GM21515 (cell line): ENCODE data around the gene SPATA20.

ENCODE experiments used
- ATAC-seq: cut with Tn5 transposase; IDR thresholded peaks from one replicate; pipeline ENCODE4 v1.9.1; 2021; ENCODE audit not compliant: unreplicated experiment

The SPATA20 gene

DNA sequence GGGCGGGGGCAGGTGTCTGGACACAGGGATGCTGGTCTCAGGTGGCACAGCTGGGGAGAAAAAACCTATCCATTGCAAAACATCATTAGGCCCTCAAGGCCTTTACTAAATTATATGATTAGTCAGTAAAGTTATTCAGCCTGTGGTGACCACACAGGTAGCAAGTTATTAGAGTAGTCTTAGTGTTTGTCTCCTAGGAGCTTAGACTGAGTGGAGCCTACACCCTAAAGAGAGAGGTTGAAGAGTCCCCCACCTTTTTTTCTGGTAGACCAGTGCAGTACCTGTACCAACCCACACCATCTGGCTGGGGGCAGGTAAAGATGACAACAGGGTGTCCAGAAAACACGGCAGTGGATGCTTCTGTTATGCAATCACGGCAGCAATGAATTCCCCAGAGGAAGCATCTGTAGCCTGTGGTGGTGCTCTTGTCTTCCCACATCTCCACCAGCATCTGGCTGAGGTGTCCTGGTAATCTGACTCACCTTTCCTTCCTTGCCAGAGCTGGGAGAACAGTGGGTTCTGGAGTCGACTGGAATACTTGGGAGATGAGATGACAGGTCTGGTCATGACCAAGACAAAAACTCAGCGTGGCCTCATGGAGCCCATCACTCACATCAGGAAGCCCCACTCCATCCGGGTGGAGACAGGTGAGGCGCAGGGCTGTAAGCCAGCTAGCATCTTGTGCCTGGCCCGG lies 27.7 kb upstream of the SPATA20 start:
- ATAC-seq: no peak

DNA sequence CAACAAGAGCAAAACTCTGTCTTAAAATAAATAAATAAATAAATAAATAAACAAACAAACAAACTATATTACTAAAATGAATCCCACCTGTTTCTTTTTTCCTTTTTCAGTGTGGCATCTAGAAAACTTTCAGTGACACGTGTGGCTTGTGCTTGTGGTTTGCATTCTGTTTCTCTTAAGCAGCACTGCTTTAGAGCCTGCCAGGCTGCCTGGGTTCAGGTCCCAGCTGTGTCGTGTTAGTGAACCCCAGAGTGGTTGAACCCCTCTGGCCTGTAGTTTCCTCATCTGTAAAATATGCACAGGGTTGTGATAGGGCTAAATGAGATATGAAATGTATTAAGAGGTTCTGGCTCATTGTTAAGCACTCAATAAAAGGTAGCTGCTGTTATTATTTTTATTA lies 26.5 kb upstream of the SPATA20 start:
- no peak for ATAC-seq

DNA sequence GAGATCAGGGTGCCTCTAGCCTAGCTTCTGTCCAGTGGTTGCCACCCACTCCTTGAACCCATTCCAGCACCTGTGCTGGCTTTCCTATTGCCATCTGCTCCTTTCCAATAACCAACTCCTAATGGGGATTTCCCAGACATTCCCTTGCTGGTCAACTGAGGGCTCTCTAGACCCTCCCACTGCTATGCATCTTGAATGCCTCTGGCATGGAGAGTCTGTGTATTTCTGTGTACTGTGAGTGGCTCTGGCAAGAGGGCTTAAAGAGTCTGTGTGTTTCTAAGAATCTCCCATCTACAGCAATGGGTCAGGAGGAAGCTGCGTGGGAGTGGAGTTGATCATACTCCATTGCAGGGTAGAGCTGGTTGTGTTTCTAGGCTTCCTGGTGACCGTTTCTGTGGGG lies 25.5 kb upstream of the SPATA20 start:
- ATAC-seq: no peak

DNA sequence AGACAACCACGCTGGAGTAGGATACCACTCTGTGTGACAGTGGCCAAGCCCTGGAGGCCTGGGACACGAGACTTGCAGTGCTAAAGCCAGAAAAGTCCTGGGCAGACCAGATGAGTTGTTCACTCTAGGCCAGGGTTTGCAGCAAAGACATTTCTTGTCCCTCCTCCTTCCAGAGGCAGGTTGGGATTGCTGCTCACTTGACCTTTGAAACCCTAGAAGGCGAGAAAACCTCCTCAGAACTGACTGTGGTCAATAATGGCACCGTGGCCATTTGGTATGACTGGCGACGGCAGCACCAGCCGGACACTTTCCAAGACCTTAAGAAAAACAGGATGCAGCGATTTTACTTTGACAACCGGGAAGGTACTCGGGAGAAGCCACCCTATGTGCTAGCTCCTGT lies 24.2 kb upstream of the SPATA20 start:
- no peak for ATAC-seq

DNA sequence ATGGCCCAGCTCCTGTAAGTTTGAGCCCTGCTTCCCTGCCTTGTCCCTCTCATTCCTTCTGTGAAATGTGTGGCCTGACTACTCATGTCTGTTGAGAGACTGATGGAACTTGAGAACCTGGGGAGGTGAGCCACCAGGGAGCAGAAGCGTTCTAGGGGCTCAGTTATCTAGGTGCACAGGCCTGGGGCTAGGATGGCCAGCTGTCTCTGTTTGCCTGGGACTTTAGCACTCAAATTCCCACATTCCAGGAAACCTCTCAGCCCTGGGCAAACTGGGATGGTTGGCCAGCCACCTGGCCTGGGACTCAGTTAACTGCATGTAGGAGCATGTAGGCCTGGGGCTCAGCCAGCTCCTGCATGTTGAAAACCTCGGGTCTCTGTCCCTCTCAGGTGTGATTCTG lies 23.8 kb upstream of the SPATA20 start:
- no peak for ATAC-seq

DNA sequence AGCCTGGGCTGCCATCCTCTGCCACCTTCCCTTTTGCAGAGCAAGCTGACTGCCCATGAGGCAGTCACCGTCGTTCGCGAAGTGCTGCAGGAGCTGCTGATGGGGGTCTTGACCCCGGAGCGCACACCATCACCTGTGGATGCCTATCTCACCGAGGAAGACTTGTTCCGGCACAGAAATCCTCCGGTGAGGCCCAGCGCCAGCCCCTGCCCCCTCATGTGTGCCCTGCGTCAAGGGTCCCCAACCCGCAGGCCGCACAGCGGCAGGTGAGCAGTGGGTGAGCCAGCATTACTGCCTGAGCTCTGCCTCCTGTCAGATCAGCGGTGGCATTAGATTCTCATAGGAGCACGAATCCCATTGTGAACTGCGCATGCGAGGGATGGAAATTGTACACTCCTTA lies 22.1 kb upstream of the SPATA20 start:
- ATAC-seq: no peak

DNA sequence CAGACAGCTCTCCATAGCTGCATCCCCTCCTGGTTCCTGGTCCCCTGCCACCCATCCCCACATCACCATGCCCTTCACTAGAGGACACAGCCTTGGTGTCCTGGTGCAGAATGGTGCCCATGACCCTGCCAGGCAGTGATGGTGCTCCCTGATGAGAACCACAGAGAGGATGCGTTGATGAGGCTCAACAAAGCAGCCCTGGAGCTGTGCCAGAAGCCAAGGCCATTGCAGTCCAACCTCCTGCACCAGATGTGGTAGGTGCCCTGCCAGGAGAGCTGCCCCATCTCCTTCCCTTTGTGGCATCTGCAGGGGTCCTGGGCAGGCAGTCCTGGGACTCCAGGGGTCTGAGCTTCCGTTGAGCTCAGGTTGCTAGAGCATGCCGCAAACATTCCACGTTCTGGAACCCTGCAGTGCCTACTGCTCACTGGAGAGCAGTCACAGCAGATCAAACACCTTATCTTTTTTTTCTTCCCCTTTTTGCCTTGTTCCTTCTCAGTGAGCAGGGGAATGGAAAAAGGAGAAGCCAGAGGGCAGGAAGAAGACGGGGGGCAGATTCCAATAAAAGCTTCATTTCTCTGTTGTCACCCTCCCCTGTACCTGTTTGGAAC lies 19.7 kb upstream of the SPATA20 start:
- no peak for ATAC-seq

DNA sequence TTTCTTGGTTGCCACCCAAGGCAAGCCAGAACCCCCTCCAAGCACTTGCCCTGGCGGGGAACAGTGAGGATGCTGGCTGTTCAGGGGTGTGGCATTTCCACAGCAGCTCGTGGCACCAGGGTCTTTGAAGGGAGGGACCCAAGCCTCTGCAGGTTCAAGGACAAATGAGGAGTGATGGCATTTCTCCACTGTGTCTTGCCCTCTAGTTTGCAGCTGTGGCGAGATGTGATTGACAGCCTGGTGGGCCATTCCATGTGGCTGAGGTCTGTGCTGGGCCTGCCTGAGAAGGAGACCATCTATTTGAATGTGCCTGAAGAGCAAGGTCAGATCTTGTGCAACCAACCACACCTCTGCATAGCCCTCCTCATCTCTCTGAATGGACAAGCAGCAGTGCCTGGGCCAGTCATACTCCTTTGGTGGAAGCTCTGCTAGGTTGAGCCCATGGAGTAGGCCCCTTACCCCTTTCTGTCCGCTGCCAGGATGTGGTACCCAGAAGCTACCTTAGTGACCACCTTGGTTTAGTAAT lies 19.0 kb upstream of the SPATA20 start:
- ATAC-seq: no peak

DNA sequence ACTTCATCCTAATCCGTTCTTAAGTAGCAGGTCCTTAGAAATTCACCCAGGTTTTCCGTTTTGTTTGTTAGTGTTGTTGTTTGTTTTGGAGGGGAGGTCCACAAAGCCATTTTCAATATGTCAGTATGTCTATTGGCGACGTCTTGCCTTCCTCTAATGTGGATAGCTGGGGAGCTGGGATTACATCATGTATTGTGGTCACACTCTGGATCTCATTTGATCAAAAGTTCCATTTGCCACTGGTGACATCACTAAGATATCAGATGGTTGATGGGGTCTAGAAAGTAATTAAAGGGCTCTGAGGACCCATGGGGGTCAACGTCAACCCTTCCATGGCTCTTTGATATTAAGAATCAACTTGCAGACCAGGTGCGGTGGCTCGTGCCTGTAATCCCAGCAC lies 17.1 kb upstream of the SPATA20 start:
- no peak for ATAC-seq

DNA sequence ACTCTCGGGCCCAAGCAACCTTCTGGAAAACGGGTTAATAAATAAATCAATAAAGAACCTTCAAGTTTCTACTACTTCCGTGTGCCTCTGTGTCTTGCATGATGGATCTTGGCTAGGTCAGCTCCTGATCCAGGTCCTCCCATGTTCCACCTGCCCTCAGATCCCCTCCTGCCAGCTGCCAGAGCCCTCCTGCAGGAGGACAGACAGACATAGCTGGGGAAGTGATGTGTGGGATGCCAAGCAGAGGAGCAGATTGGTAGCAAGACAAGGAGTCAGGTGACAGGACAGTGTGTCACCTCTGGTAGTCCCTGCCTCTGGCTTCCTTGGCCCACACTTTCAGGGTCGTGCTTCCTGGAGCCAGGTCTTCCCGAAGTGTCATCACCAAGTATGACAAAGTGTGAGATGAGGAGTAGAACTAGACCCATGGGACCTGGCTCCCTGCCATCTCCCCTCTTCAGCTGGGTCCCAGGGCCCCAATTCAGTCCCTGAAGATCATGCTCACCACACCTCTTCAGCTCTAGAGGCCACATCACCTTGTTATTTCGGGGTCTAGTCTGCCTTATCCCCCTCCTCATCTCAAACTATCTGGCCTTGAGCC lies 15.4 kb upstream of the SPATA20 start:
- no peak for ATAC-seq

DNA sequence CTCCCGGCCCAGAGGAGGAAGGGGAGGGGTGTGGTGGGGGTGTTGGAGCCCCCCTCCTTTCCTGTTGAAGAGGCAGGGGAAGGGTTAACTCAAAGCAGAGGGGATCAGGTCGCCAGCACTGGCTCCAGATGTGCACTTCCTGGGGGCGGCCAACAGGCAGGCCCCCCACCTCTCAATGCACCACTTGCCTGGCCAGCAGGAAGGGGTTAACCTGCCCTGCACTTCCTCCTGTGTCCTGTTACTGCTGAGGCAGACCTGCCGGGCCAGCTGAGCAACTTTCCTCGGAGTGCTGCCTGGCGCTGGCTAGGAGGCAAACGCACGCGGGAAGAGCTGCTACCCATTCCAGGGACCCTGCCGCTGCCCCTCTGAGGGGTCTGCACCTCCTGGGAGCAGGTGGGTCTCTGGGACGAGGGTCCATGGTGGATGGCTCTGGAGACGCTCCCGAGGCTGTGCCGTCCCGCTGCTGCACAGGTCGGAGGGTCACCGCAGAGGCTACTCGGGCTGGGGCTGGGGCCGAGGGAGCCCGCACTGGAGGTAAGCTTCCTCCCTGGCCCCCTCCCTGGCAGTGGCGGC lies 14.4 kb upstream of the SPATA20 start, which contains the start of gene EPN3:
Gene EPN3 (plus strand): TSS at position 284 of the 573 bp plus-strand sequence. CDS start 3,822 bp downstream, outside the sequence.
- ATAC-seq: no peak

DNA sequence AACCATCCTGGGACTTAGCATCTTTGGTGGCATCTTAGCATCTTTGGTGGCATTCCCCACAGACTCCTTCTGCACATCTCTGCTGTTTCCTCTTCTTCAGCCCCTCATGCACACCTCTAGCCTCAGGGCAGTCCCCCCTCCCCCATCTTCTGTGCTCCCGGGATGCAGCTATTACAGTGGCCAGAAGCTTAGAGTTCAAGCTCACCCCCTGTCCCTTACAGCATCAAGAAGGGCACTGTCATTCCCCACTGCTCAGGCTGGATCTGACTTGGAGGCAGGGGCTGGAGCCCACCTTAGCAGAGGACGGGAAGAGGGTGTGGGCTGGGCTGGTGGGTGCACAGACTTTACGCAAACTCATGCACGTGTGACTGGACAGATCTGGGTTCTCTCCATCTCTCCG lies 13.8 kb upstream of the SPATA20 start:
- no peak for ATAC-seq

DNA sequence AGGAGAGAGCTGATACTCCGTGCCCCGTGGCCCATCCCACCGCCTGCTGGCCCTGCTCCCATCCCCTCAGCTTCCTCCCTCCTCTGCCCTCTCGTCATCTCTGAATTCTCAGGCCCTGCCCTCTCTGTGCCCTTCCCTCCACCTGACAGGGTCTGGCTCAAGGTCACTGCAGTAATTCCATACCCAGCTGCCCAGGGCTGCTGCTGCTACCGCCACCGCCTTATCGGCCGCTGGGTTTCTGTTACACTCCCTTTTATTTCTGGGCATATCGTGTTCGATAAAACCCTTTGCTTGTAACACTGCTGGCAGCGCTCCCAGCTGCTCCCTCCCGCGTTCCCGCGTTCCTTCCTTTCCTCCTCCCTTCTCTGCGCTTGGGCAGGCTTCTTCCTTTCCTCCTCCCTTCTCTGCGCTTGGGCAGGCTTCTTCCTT lies 13.2 kb upstream of the SPATA20 start:
- no peak for ATAC-seq

DNA sequence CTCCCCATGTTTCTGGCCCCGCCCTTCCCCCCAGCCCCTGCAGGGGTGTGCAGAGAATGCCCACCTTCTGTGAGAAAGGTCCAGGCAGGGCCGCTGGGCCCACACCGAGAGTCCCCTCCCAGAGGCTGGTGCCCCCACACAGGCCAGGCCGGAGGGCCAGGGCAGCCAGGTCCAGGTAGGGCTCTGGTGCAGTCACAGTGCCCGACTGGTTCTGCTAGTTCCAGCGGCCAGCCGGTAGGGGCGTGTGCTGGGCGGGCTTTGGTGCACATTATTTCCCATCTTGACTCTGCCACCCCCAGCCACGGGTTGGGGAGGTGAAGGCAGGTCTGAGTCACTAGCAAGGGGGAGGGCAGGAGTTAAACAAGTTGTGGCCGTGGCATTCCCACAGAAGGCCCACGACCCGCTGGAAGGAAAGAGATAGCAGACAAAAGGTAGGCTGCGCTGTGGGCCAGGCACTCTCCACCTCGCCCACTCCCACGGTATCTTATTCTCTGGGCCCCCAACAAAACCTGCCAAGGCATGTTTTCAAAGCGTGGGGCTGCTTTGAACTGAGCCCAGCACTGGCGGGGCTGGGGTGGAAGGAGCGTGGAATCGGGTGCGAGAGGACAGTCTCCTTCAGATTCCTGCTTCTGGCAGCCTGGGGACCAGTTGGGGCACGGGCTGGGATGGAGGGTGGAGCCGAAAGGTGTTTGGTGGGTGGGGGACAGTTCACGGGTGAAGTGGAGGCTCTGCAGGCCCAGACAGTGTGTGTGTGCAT lies 12.6 kb upstream of the SPATA20 start:
- ATAC-seq: no peak

DNA sequence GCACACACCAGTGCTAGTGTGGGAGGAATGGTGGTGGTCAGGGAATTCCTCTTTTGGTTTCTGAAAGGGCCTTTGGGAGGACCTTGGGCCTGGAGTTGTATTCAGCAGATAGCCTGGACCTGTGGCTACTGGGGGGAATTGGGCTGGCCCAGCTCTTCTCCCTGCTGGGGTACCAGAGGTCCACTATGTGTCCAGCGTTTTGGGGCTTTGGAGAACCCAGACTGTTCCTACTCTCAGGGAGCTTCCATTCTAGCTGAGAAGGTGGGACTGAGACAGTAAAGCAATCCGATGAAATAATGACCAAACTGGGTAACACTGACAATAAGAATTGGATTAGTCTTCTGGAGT lies 12.0 kb upstream of the SPATA20 start:
- ATAC-seq: no peak

DNA sequence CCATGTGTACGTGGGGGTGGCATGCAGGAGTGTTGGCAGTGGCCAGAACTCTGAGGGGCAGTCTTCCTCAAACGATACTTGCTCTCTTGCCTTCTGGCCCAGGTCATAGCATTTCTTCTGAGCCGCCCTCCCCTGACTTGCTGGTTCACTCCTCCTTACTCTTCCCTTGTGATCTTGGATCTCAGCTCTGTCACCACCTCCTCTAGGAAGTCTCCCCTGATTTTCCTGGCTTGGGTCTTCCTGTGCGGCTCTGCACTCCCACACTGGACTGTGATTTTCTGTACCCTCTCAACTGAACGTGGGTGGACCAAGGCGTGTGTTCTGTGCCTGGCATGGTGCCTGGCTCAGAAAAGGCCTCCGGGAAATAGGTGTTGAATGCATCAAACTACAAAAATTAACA lies 11.6 kb upstream of the SPATA20 start:
- no peak for ATAC-seq

DNA sequence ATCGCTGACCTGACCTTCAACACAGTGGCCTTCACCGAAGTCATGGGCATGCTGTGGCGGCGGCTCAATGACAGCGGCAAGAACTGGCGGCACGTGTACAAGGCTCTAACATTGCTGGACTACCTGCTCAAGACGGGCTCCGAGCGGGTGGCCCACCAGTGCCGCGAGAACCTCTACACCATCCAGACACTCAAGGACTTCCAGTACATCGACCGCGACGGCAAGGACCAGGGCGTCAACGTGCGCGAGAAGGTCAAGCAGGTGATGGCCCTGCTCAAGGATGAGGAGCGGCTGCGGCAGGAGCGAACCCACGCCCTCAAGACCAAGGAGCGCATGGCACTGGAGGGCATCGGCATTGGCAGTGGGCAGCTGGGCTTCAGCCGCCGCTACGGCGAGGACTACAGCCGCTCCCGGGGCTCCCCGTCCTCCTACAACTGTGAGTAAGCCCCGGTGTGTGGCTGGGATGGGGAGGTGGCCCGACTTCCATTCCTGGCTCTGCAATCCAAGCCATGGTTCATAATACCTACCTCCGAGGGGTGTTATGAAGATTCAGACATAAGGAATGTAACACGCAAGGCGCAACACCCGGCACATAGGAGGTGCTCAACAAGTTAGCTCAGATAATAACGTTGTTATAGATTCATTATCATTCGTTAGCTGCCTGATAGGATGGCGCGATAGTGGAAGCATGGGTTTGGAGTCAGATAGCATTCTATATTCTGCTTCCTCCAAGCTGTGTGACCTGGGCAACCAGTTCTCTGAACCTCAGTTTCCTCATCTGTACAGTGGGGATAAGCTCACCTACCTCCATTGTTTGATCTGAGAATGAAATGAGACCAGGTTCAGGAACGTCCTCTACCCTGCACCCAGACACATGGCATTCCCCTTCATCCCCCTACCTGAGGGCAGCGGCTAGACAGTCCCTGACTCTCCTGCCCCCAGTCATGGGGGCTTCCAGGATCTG lies 10.0 kb upstream of the SPATA20 start:
- no peak for ATAC-seq

DNA sequence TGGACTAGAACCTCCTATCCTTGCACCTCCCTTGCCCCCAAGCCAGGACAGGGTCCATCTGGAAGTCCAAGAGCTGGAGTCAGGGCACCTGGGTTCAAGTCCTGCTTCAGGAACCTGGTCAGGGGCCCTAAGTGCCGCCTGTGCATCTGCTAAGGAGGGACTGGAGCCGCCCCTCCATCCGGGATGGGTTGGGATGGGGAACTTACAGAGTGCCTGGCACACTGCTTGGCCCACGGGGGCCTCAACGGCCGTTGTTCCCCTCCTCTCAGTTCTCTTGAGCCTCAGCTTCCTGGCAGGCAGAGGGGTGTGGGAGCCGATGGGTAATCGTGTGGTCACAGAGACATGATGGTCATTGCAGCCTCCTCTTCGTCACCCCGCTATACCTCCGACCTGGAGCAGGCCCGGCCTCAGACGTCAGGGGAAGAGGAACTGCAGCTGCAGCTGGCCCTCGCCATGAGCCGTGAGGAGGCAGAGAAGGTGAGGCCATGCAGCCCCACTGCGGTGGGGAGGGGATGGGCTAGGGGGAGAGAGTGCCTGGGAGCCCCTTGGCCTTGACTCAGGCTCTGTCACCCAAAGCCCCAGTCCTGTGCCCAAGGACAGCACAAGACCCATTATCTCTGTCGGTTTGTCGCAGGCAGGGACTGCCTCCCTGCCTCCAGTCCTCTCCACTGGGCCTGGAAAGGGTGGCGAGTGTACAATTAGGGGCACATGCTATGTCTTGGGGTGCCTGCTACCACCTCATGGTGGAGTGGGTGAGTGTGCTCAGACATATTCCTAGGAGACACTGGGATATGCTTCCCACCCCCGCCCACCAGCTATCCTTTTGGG lies 9.0 kb upstream of the SPATA20 start:
- no peak for ATAC-seq
